ENCODE data around the gene ODAD4.
"Not testable (repeated sequence)": the region's sequence is repeated elsewhere in the genome, so short reads cannot be mapped to it uniquely, and the experiment has no call there.

DNA sequence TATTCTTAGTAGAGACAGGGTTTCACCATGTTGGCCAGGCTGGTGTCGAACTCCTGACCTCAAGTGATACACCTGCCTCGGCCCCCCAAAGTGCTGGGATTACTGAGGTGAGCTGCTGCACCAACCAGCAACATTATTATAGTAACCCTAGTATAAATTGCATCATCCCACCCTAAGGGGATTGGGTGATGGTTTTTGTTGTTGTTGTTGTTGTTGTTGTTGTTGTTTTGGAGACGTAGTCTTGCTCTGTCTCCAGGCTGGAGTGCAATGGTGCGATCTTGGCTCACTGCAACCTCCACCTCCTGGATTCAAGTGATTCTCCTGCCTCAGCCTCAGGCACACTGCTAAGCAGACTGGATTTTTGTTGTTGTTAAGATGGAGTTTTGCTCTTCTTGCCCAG lies 1.3 kb downstream of the ODAD4 start:
- not testable (repeated sequence) for TF ChIP-seq POLR2A (IDR thresholded peaks at IDR 0.05; ENCODE audit: control extremely low read depth in 1 of 2, low read depth in 2 of 2, low read length in 2 of 2); CHD2 (IDR thresholded peaks at IDR 0.05; ENCODE audit: low read length); EGR1 (IDR thresholded peaks at IDR 0.05; ENCODE audit: borderline replicate concordance, low read depth, low read length)
- TF ChIP-seq, protein P1, sequence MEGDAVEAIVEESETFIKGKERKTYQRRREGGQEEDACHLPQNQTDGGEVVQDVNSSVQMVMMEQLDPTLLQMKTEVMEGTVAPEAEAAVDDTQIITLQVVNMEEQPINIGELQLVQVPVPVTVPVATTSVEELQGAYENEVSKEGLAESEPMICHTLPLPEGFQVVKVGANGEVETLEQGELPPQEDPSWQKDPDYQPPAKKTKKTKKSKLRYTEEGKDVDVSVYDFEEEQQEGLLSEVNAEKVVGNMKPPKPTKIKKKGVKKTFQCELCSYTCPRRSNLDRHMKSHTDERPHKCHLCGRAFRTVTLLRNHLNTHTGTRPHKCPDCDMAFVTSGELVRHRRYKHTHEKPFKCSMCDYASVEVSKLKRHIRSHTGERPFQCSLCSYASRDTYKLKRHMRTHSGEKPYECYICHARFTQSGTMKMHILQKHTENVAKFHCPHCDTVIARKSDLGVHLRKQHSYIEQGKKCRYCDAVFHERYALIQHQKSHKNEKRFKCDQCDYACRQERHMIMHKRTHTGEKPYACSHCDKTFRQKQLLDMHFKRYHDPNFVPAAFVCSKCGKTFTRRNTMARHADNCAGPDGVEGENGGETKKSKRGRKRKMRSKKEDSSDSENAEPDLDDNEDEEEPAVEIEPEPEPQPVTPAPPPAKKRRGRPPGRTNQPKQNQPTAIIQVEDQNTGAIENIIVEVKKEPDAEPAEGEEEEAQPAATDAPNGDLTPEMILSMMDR (IDR thresholded peaks at IDR 0.05; ENCODE audit: control extremely low read depth in 1 of 3, insufficient read depth in 1 of 3, low read depth in 1 of 3, low read length in 3 of 3), result not testable (repeated sequence)
- TF ChIP-seq, protein P2, sequence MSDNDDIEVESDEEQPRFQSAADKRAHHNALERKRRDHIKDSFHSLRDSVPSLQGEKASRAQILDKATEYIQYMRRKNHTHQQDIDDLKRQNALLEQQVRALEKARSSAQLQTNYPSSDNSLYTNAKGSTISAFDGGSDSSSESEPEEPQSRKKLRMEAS (IDR thresholded peaks at IDR 0.05), result not testable (repeated sequence)

Measured in H1 (cell line).